K562 (cell line): ENCODE data around the gene C4orf54. TPM values are rescaled to one million over a fixed set of nuclear protein-coding genes. Genes with fewer than 3 reads are reported as not detected.

Experiments
- ATAC-seq: fragments of 200-7000 bp; cut with Tn5 transposase; 3 replicates; pipeline ENCODE4 v1.9.1; 2020; ENCODE audit warnings: moderate library complexity
- BruUV-seq: library from RNA; stranded (reverse); fragments of 400-500 nt; replicated peaks from 2 replicates; lab custom pipeline; 2021; lab: Mats Ljungman, UMichigan
- CTCF ChIA-PET: fragments of 300-600 bp; formaldehyde crosslinking; extraction: SDS; loops from one replicate; lab custom pipeline; 2021; ENCODE audit warnings: low intra/inter-chr PET ratio; lab: Yijun Ruan, JAX
- POLR2A ChIA-PET: fragments of 300-600, 350-650 bp; sonication (Branson Sonifier 250); formaldehyde crosslinking; extraction: SDS; loops from one replicate; lab custom pipeline; 2021; ENCODE audit warnings: antibody characterized with exemption, inconsistent platforms; lab: Yijun Ruan, JAX
- DNase-seq, 4 experiments: peaks; one replicate each; pipeline versions ENCODE4 v3.0.0 to v3.0.0-alpha.2; 2011 to 2018; ENCODE audit warnings: low spot score in 3 of 4, mixed read lengths in 3 of 4; ENCODE audit errors: extremely low read depth in 1 of 4
- FAIRE-seq: peaks from 2 replicates; lab custom pipeline; 2011; peaks lifted over from hg19 to GRCh38; lab: Jason Lieb, UNC
- H2AFZ ChIP-seq: 2 replicates; pipeline ENCODE4 v1.6.0; 2011; ENCODE audit warnings: low read depth, low read length, control low read depth, inconsistent platforms
- H3K27ac ChIP-seq: fragments of 200-600 bp; 3 replicates; pipeline ENCODE4 v1.8.0; 2011; ENCODE audit warnings: low read depth, mild to moderate bottlenecking, control low read depth, inconsistent platforms, low read length, moderate library complexity, mixed read lengths; ENCODE audit errors: extremely low read depth
- H3K27me3 ChIP-seq, 2 experiments: fragments of 300-600 bp in 1 of 2; 2 replicates in 1 of 2; 3 replicates in 1 of 2; pipeline versions ENCODE4 v1.6.0 to v1.8.0; 2011; ENCODE audit warnings: inconsistent platforms in 2 of 2, low read length in 2 of 2, mild to moderate bottlenecking in 1 of 2, mixed read lengths in 1 of 2, moderate library complexity in 1 of 2; ENCODE audit not compliant: control insufficient read depth in 2 of 2, insufficient read depth in 2 of 2
- H3K36me3 ChIP-seq: fragments of 300-600 bp; 3 replicates; pipeline ENCODE4 v1.8.0; 2011; ENCODE audit warnings: mild to moderate bottlenecking, low read length, inconsistent platforms; ENCODE audit not compliant: control insufficient read depth, insufficient read depth
- H3K4me1 ChIP-seq, 2 experiments: fragments of 200-600 bp in 1 of 2; replicated peaks in 1 of 2; 2 replicates in 1 of 2; 3 replicates in 1 of 2; pipeline versions ENCODE4 v1.5.1 to v1.8.0; 2011; ENCODE audit warnings: inconsistent platforms in 2 of 2, low read length in 2 of 2, mild to moderate bottlenecking in 1 of 2, mixed read lengths in 1 of 2, moderate library complexity in 1 of 2; ENCODE audit not compliant: control insufficient read depth in 2 of 2, insufficient read depth in 2 of 2
- H3K4me2 ChIP-seq: 2 replicates; pipeline ENCODE4 v1.6.1; 2011; ENCODE audit warnings: low read length, control low read depth, inconsistent platforms, mixed read lengths; ENCODE audit not compliant: insufficient read depth
- H3K4me3 ChIP-seq: fragments of 200-600 bp; sonication (generic), shearing (Covaris generic); 2 replicates; pipeline ENCODE4 v1.5.1; 2016; ENCODE audit warnings: control low read depth, inconsistent platforms
- H3K79me2 ChIP-seq: fragments of 200-600 bp; 3 replicates; pipeline ENCODE4 v1.8.0; 2011; ENCODE audit warnings: low read length, inconsistent platforms; ENCODE audit not compliant: control insufficient read depth, insufficient read depth
- H3K9ac ChIP-seq, 2 experiments: 2 replicates each; pipeline versions ENCODE4 v1.6.0 to v1.6.1; 2011; ENCODE audit warnings: low read depth in 2 of 2, low read length in 2 of 2, control low read depth in 1 of 2, inconsistent platforms in 1 of 2, mild to moderate bottlenecking in 1 of 2, mixed read lengths in 1 of 2; ENCODE audit not compliant: insufficient read depth in 1 of 2
- H3K9me1 ChIP-seq: one replicate; pipeline ENCODE4 v1.6.0; 2011; ENCODE audit warnings: inconsistent platforms, mild to moderate bottlenecking, low read length, moderate library complexity; ENCODE audit not compliant: control insufficient read depth, insufficient read depth
- H3K9me3 ChIP-seq: replicated peaks from 2 replicates; pipeline ENCODE4 v1.5.1; 2011; ENCODE audit warnings: low read depth, low read length, inconsistent platforms; ENCODE audit not compliant: control insufficient read depth, insufficient read depth
- H4K20me1 ChIP-seq: replicated peaks from 2 replicates; pipeline ENCODE4 v1.6.1; 2011; ENCODE audit warnings: low read length, inconsistent platforms, mixed read lengths; ENCODE audit not compliant: control insufficient read depth, insufficient read depth
- ARHGAP35 ChIP-seq: fragments of 450-650 bp; IDR thresholded peaks from 2 replicates; pipeline ENCODE4 v1.6.1; 2018; ENCODE audit not compliant: partially characterized antibody
- CHD1 ChIP-seq: fragments of 200-600 bp; sonication (generic); IDR thresholded peaks from one replicate; pipeline ENCODE4 v1.6.1; 2012; ENCODE audit warnings: mild to moderate bottlenecking, moderate library complexity, low read length, inconsistent platforms
- E2F1 ChIP-seq: sonication (generic); formaldehyde crosslinking; IDR thresholded peaks from 2 replicates; pipeline ENCODE4 v1.8.1; 2023; ENCODE audit warnings: mild to moderate bottlenecking, missing genetic modification reagents, moderate library complexity
- NCOA4 ChIP-seq: fragments of 450-650 bp; IDR thresholded peaks from 2 replicates; pipeline ENCODE4 v1.6.1; 2018; ENCODE audit warnings: mild to moderate bottlenecking; ENCODE audit not compliant: partially characterized antibody
- PHF8 ChIP-seq: fragments of 200-600 bp; sonication (generic); IDR thresholded peaks from 2 replicates; pipeline ENCODE4 v1.6.1; 2012; ENCODE audit warnings: mixed run types, mild to moderate bottlenecking, inconsistent platforms, low read length, moderate library complexity, borderline replicate concordance
- WGBS: fragments of 100-300 bp; shearing (Covaris generic); methylation state at CpG from one replicate; pipeline ENCODE4 v1.1.6; 2016; ENCODE audit warnings: low coverage, mixed read lengths; ENCODE audit not compliant: insufficient coverage; ENCODE audit errors: missing lambda C conversion rate; 5-methylcytosine and 5-hydroxymethylcytosine counted together
- in situ Hi-C: fragments of 300-500 bp; cut with MboI; formaldehyde crosslinking; loops from 4 replicates; pipeline ENCODE4 v1.15.0; 2018; ENCODE audit warnings: inconsistent platforms, mixed read lengths
- intact Hi-C: fragments of 100-400 bp; cut with micrococcal nuclease; formaldehyde crosslinking; loops from 2 replicates; pipeline ENCODE4 v1.14.2; 2022
- polyA plus RNA-seq, 8 experiments: library from polyadenylated mRNA; depleted of rRNA in 4 of 8; stranded (reverse) in 5 of 8; unstranded in 3 of 8; fragments of >200 nt; fragmentation: Nextera tagmentation in 2 of 8; fragmentation: Illumina TruSeq in 1 of 8; extraction: Ambion mirVana in 2 of 8; extraction: Trizol in 1 of 8; gene quantifications; 2 replicates each; pipeline versions ENCODE4 v1.2.1 to v1.2.3, GENCODE V29; 2011 to 2014; ENCODE audit warnings: inconsistent platforms in 1 of 8, missing spikeins in 1 of 8
- total RNA-seq, 7 experiments: library from RNA; depleted of rRNA in 6 of 7; stranded (reverse); fragments of >200 nt in 6 of 7; fragmentation: Illumina TruSeq in 2 of 7; extraction: Trizol in 2 of 7; gene quantifications; 2 replicates each; pipeline versions ENCODE4 v1.2.1 to v1.2.3, GENCODE V29; 2011 to 2021; ENCODE audit warnings: low replicate concordance in 1 of 7

C4orf54 gene
- total and polyA plus RNA-seq, 9 of the 15 experiments (the other 6 are each of a cell fraction or from before 2014, with no cell fraction given): not detected

GRCh38 chr4:99647071-99647470 lies 10.6 kb downstream of the C4orf54 start:
- ChIA-PET POLR2A (no interaction called here), CTCF (no interaction called here)
- in situ Hi-C loops: no loop called here
- no peak overlapping the region for H3K9ac ChIP-seq
- BruUV-seq: no TSS peak
- H2AFZ ChIP-seq: no peak overlapping the region
- 2% methylated on average over 4 of the region's 4 CpGs for WGBS
- ATAC-seq: no peak
- no peak overlapping the region for H3K27ac ChIP-seq
- no peak for FAIRE-seq
- H3K9me1 ChIP-seq: no peaks in the 10 kb centered on the region
- no peaks in the 10 kb centered on the region for H3K79me2 ChIP-seq
- H3K9me3 ChIP-seq: no peaks in the 10 kb centered on the region
- H3K4me3 ChIP-seq: no peak overlapping the region
- peaks cover 17 to 37% of the 10 kb centered on the region in 2 experiments; a peak in 4 of 5 replicates for H3K27me3 ChIP-seq
- H3K4me2 ChIP-seq: no peak overlapping the region
- DNase-seq: no peak
- H4K20me1 ChIP-seq: no peaks in the 10 kb centered on the region
- intact Hi-C loops: no loop called here
- peaks cover 0 to 4% of the 10 kb centered on the region in 2 experiments; a peak in 1 of 5 replicates for H3K4me1 ChIP-seq
- no peaks in the 10 kb centered on the region for H3K36me3 ChIP-seq
- TF ChIP-seq CHD1 (no peak), ARHGAP35 (no peak), E2F1 (CRISPR knock-in tag) (no peak), PHF8 (no peak)

- H3K4me3 ChIP-seq: no peak overlapping the region
- no peak overlapping the region for H3K4me2 ChIP-seq
- no peaks in the 10 kb centered on the region for H3K79me2 ChIP-seq
- no peaks in the 10 kb centered on the region for H3K9me3 ChIP-seq
- TF ChIP-seq NCOA4: no peak
- FAIRE-seq: no peak
- H2AFZ ChIP-seq: no peak overlapping the region
- no peaks in the 10 kb centered on the region for H3K9me1 ChIP-seq
- ChIA-PET CTCF (no interaction called here), POLR2A (no interaction called here)
- H3K4me1 ChIP-seq: no peaks in the 10 kb centered on the region
- peaks cover 3 to 23% of the 10 kb centered on the region in 2 experiments; a peak in 4 of 5 replicates for H3K27me3 ChIP-seq
- no peaks in the 10 kb centered on the region for H4K20me1 ChIP-seq
- no peak overlapping the region for H3K27ac ChIP-seq
- no TSS peak for BruUV-seq
- ATAC-seq: no peak
- intact Hi-C loops: no loop called here
- no peaks in the 10 kb centered on the region for H3K36me3 ChIP-seq
- no peak overlapping the region for H3K9ac ChIP-seq
- DNase-seq: no peak
- in situ Hi-C loops: no loop called here
These were observed 12.0 kb downstream of the C4orf54 start for GRCh38 chr4:99645638-99646037.
